ENCODE data around the gene P3H2. TPM values are rescaled to one million over a fixed set of nuclear protein-coding genes. Genes with fewer than 3 reads are reported as not detected.

P3H2 gene
- total and polyA plus RNA-seq, 9 of the 15 experiments (the other 6 are each of a cell fraction or from before 2014, with no cell fraction given), result 0.04 to 0.26 (median 0.22) TPM; not detected in 6

GRCh38 chr3:190056742-190057141 lies 64.0 kb downstream of the P3H2 start:
- no TSS peak for BruUV-seq (replicated peaks)
- DNase-seq (ENCODE audit: extremely low read depth in 1 of 4, low spot score in 3 of 4), result no peak
- Histone ChIP-seq H3K27me3 (ENCODE audit: control insufficient read depth in 2 of 2, insufficient read depth in 2 of 2, low read length in 2 of 2) (no peaks in the 10 kb centered on the region), H2AFZ (ENCODE audit: low read depth, low read length) (no peak overlapping the region), H3K4me2 (ENCODE audit: insufficient read depth, low read length) (no peak overlapping the region), H3K9me3 (replicated peaks; ENCODE audit: control insufficient read depth, insufficient read depth, low read depth, low read length) (no peaks in the 10 kb centered on the region), H4K20me1 (replicated peaks; ENCODE audit: control insufficient read depth, insufficient read depth, low read length) (no peaks in the 10 kb centered on the region), H3K4me3 (no peak overlapping the region), H3K9me1 (ENCODE audit: control insufficient read depth, insufficient read depth, low read length) (no peaks in the 10 kb centered on the region), H3K27ac (ENCODE audit: extremely low read depth, low read depth, low read length) (no peak overlapping the region), H3K9ac (ENCODE audit: insufficient read depth in 1 of 2, low read depth in 2 of 2, low read length in 2 of 2) (no peak overlapping the region), H3K4me1 (replicated peaks in 1 of 2; ENCODE audit: control insufficient read depth in 2 of 2, insufficient read depth in 2 of 2, low read length in 2 of 2) (no peaks in the 10 kb centered on the region), H3K36me3 (ENCODE audit: control insufficient read depth, insufficient read depth, low read length) (no peaks in the 10 kb centered on the region), H3K79me2 (ENCODE audit: control insufficient read depth, insufficient read depth, low read length) (no peaks in the 10 kb centered on the region)
- WGBS (ENCODE audit: insufficient coverage, low coverage, missing lambda C conversion rate), result 4% methylated on average over 4 of the region's 4 CpGs
- in situ Hi-C loops (cut with MboI), result no loop called here
- CTCF ChIA-PET (ENCODE audit: low intra/inter-chr PET ratio), result no interaction called here
- POLR2A ChIA-PET, result no interaction called here
- intact Hi-C loops (cut with micrococcal nuclease), result no loop called here
- FAIRE-seq, result no peak
- no peak for ATAC-seq
- TF ChIP-seq ZNF280B (CRISPR knock-in tag; IDR thresholded peaks at IDR 0.05) (no peak), BRF1 (IDR thresholded peaks at IDR 0.05; ENCODE audit: borderline replicate concordance, extremely low read depth, insufficient read length) (no peak), FOXK1 (CRISPR knock-in tag; IDR thresholded peaks at IDR 0.05; ENCODE audit: borderline replicate concordance) (no peak), NCOA1 (IDR thresholded peaks at IDR 0.05; ENCODE audit: low read depth) (no peak), MTA1 (IDR thresholded peaks at IDR 0.05; ENCODE audit: borderline replicate concordance) (no peak), MEF2A (IDR thresholded peaks at IDR 0.05; ENCODE audit: control insufficient read depth, low read depth, low read length) (no peak), NUFIP1 (IDR thresholded peaks at IDR 0.05; ENCODE audit: partially characterized antibody) (no peak), RFX5 (IDR thresholded peaks at IDR 0.05; ENCODE audit: low read depth, low read length) (no peak), ZNF589 (CRISPR knock-in tag; IDR thresholded peaks at IDR 0.05; ENCODE audit: low read depth) (no peak), RBM14 (IDR thresholded peaks at IDR 0.05; ENCODE audit: borderline replicate concordance, insufficient read depth, low read depth, low read length) (no peak)
- TF ChIP-seq, protein P1, sequence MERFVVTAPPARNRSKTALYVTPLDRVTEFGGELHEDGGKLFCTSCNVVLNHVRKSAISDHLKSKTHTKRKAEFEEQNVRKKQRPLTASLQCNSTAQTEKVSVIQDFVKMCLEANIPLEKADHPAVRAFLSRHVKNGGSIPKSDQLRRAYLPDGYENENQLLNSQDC (CRISPR knock-in tag; IDR thresholded peaks at IDR 0.05), result no peak
- TF ChIP-seq, protein P2, sequence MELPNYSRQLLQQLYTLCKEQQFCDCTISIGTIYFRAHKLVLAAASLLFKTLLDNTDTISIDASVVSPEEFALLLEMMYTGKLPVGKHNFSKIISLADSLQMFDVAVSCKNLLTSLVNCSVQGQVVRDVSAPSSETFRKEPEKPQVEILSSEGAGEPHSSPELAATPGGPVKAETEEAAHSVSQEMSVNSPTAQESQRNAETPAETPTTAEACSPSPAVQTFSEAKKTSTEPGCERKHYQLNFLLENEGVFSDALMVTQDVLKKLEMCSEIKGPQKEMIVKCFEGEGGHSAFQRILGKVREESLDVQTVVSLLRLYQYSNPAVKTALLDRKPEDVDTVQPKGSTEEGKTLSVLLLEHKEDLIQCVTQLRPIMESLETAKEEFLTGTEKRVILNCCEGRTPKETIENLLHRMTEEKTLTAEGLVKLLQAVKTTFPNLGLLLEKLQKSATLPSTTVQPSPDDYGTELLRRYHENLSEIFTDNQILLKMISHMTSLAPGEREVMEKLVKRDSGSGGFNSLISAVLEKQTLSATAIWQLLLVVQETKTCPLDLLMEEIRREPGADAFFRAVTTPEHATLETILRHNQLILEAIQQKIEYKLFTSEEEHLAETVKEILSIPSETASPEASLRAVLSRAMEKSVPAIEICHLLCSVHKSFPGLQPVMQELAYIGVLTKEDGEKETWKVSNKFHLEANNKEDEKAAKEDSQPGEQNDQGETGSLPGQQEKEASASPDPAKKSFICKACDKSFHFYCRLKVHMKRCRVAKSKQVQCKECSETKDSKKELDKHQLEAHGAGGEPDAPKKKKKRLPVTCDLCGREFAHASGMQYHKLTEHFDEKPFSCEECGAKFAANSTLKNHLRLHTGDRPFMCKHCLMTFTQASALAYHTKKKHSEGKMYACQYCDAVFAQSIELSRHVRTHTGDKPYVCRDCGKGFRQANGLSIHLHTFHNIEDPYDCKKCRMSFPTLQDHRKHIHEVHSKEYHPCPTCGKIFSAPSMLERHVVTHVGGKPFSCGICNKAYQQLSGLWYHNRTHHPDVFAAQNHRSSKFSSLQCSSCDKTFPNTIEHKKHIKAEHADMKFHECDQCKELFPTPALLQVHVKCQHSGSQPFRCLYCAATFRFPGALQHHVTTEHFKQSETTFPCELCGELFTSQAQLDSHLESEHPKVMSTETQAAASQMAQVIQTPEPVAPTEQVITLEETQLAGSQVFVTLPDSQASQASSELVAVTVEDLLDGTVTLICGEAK (IDR thresholded peaks at IDR 0.05), result no peak
- TF ChIP-seq, protein P2 (CRISPR knock-in tag; IDR thresholded peaks at IDR 0.05), result no peak
